Testis (tissue), 2 donors: ENCODE results near the gene SYNDIG1.

Experiments used
- CTCF ChIP-seq, 3 experiments: fragments of 450-650 bp in 2 of 3; fragments of 200-600 bp in 1 of 3; sonication (generic) in 1 of 3; IDR thresholded peaks; one replicate each; pipeline ENCODE4 v1.5.1; 2016 to 2019; ENCODE audit warnings: antibody characterized with exemption in 3 of 3, mild to moderate bottlenecking in 2 of 3, moderate library complexity in 1 of 3
- POLR2A ChIP-seq: fragments of 450-650 bp; IDR thresholded peaks from one replicate; pipeline ENCODE4 v1.6.1; 2017; ENCODE audit warnings: antibody characterized with exemption, mild to moderate bottlenecking, moderate library complexity

GRCh38 chr20:24455081-24455480 is 14.3 kb upstream of the SYNDIG1 start:
- TF ChIP-seq POLR2A (no peak), CTCF (IDR thresholded peaks at IDR 0.05) (no peak)
